OCI-M1 (cell line): ENCODE measurements around the gene PSMD9.
A peak's percentile ranks its signal among the peaks of the same experiment; 100 is the strongest.

Experiments
- DNase-seq: peaks from one replicate; lab custom pipeline; 2025; lab: John Stamatoyannopoulos, UW

PSMD9 gene

GRCh38 chr12:121955258-121956237 lies 67.0 kb downstream of the PSMD9 start:
- peak; percentile 18 for DNase-seq

- DNase-seq = no peak
Observed at GRCh38 chr12:121957861-121958515, 69.4 kb downstream of the PSMD9 start.

- no peak for DNase-seq
Observed at GRCh38 chr12:121958541-121959240, 70.1 kb downstream of the PSMD9 start.

GRCh38 chr12:121960541-121960940 lies 72.0 kb downstream of the PSMD9 start:
- DNase-seq = no peak

GRCh38 chr12:121961195-121961879 lies 72.7 kb downstream of the PSMD9 start:
- DNase-seq = no peak

- no peak for DNase-seq
Observed at GRCh38 chr12:121963341-121964018, 74.9 kb downstream of the PSMD9 start.

- no peak for DNase-seq
Observed at GRCh38 chr12:121964813-121965643, 76.4 kb downstream of the PSMD9 start.

- no peak for DNase-seq
Observed at GRCh38 chr12:121966959-121967358, 78.4 kb downstream of the PSMD9 start.
